Activated CD4-positive, alpha-beta T cell treated with anti-CD3 and anti-CD28 coated beads for 36 hours (primary cell): Measurements from ENCODE around the gene TRAF3IP3. TPM values are rescaled to one million over a fixed set of nuclear protein-coding genes. Genes with fewer than 3 reads are reported as not detected.
"Not testable (repeated sequence)": the region's sequence is repeated elsewhere in the genome, so short reads cannot be mapped to it uniquely, and the experiment has no call there.

Source experiments
- ATAC-seq: fragments of 200-7000 bp; cut with Tn5 transposase; one replicate; pipeline ENCODE4 v1.10.0; 2021; ENCODE audit warnings: mild to moderate bottlenecking, moderate library complexity
- CTCF ChIA-PET: fragments of 350-600 bp; sonication (Branson Sonifier 250); formaldehyde crosslinking; loops from one replicate; lab custom pipeline; 2021; ENCODE audit warnings: antibody characterized with exemption; lab: Charles Lee
- POLR2A ChIA-PET: fragments of 350-600 bp; sonication (Branson Sonifier 250); formaldehyde crosslinking; loops from one replicate; lab custom pipeline; 2021; ENCODE audit warnings: antibody characterized with exemption, inconsistent platforms; lab: Charles Lee
- DNase-seq: peaks from one replicate; pipeline ENCODE4 v3.0.0-alpha.2; 2020
- H3K27ac Mint-ChIP-seq: one replicate; pipeline ENCODE4 v1.8.0; 2021; ENCODE audit warnings: mixed read lengths
- H3K27me3 Mint-ChIP-seq: one replicate; pipeline ENCODE4 v1.8.0; 2021; ENCODE audit warnings: mixed read lengths
- H3K36me3 Mint-ChIP-seq: one replicate; pipeline ENCODE4 v1.8.0; 2021; ENCODE audit warnings: low read depth, mixed read lengths
- H3K4me1 Mint-ChIP-seq: one replicate; pipeline ENCODE4 v1.8.0; 2021; ENCODE audit warnings: mixed read lengths
- H3K4me3 Mint-ChIP-seq: one replicate; pipeline ENCODE4 v1.8.0; 2021; ENCODE audit warnings: mild to moderate bottlenecking, moderate library complexity, mixed read lengths
- H3K9me3 Mint-ChIP-seq: one replicate; pipeline ENCODE4 v1.8.0; 2021; ENCODE audit warnings: low read depth, mixed read lengths
- intact Hi-C, 2 experiments: fragments of 100-400 bp; cut with DNase I in 1 of 2; cut with micrococcal nuclease in 1 of 2; formaldehyde crosslinking; loops; one replicate each; pipeline versions ENCODE4 v1.14.2 to v1.15.1; 2022 to 2024; cut with DNase I, micrococcal nuclease
- total RNA-seq, 2 experiments: library from RNA; stranded (reverse); gene quantifications; one replicate each; pipeline ENCODE4 v1.2.3, GENCODE V29; 2021

Gene TRAF3IP3
- total RNA-seq, 2 experiments from 2014 or later, result 136 to 138 TPM

GRCh38 chr1:209793711-209794110, 37.9 kb downstream of the TRAF3IP3 start:
- intact Hi-C loops, H3K4me1 Mint-ChIP-seq, DNase-seq, POLR2A ChIA-PET, H3K27ac Mint-ChIP-seq, H3K36me3 Mint-ChIP-seq, ATAC-seq, CTCF ChIA-PET, H3K4me3 Mint-ChIP-seq, H3K9me3 Mint-ChIP-seq: not testable (repeated sequence)
- H3K27me3 Mint-ChIP-seq, result peaks cover 10% of the 10 kb centered on the region

GRCh38 chr1:209797978-209798639, 42.3 kb downstream of the TRAF3IP3 start:
- Mint-ChIP-seq H3K36me3 (no peaks in the 10 kb centered on the region), H3K4me3 (no peak overlapping the region), H3K9me3 (peaks cover 2% of the 10 kb centered on the region), H3K4me1 (no peaks in the 10 kb centered on the region), H3K27me3 (peaks cover 14% of the 10 kb centered on the region), H3K27ac (no peak overlapping the region)
- ChIA-PET POLR2A (no interaction called here), CTCF (interaction anchor here (0.6 to 1.3 kb wide), 5 partner anchors 9 to 57 kb away, joined by 3 to 5 read pairs (median 4); no protein-coding TSS in a partner anchor)
- ATAC-seq (no peak), DNase-seq (no peak)
- intact Hi-C loops, result no loop called here

GRCh38 chr1:209800984-209801834, 45.4 kb downstream of the TRAF3IP3 start:
- Mint-ChIP-seq H3K27ac (no peak overlapping the region), H3K27me3 (peaks cover 18% of the 10 kb centered on the region), H3K9me3 (no peaks in the 10 kb centered on the region), H3K4me3 (no peak overlapping the region), H3K36me3 (no peaks in the 10 kb centered on the region), H3K4me1 (peaks cover 11% of the 10 kb centered on the region)
- no peak for DNase-seq
- no peak for ATAC-seq
- intact Hi-C loops, result no loop called here
- ChIA-PET POLR2A (no interaction called here), CTCF (interaction anchor here (0.6 to 3.7 kb wide), 4 partner anchors 8 to 1035 kb away, joined by 3 to 14 read pairs (median 5); no protein-coding TSS in a partner anchor)

- ATAC-seq, result no peak
- POLR2A ChIA-PET, result no interaction called here
These were observed 46.4 kb downstream of the TRAF3IP3 start for GRCh38 chr1:209802117-209802779.

GRCh38 chr1:209802780-209803152, 46.9 kb downstream of the TRAF3IP3 start:
- Mint-ChIP-seq H3K27me3 (peaks cover 16% of the 10 kb centered on the region), H3K27ac (no peak overlapping the region), H3K36me3 (no peaks in the 10 kb centered on the region), H3K9me3 (no peaks in the 10 kb centered on the region), H3K4me3 (no peak overlapping the region), H3K4me1 (peaks cover 14% of the 10 kb centered on the region)
- ATAC-seq (no peak), DNase-seq (no peak)
- POLR2A ChIA-PET, result no interaction called here
- CTCF ChIA-PET, result interaction anchor here (0.7 kb wide), 1 partner anchor 8 kb away, joined by 3 read pairs; no protein-coding TSS in a partner anchor
- intact Hi-C loops, result no loop called here

More at GRCh38 chr1:209802117-209802779, 46.4 kb downstream of the TRAF3IP3 start:
- no peak for DNase-seq
- CTCF ChIA-PET, result interaction anchor here (0.6 to 3.7 kb wide), 3 partner anchors 8 to 1036 kb away, joined by 3 to 14 read pairs (median 5); no protein-coding TSS in a partner anchor
- no peak overlapping the region for H3K27ac Mint-ChIP-seq
- intact Hi-C loops, result no loop called here
- no peak overlapping the region for H3K4me3 Mint-ChIP-seq
- peaks cover 14% of the 10 kb centered on the region for H3K4me1 Mint-ChIP-seq
- no peaks in the 10 kb centered on the region for H3K9me3 Mint-ChIP-seq
- H3K27me3 Mint-ChIP-seq, result peaks cover 16% of the 10 kb centered on the region
- no peaks in the 10 kb centered on the region for H3K36me3 Mint-ChIP-seq

- Mint-ChIP-seq H3K36me3 (no peaks in the 10 kb centered on the region), H3K4me3 (no peak overlapping the region), H3K27ac (no peak overlapping the region), H3K4me1 (peaks cover 14% of the 10 kb centered on the region), H3K9me3 (no peaks in the 10 kb centered on the region), H3K27me3 (peaks cover 16% of the 10 kb centered on the region)
- ATAC-seq, result no peak
- intact Hi-C loops, result no loop called here
- ChIA-PET POLR2A (interaction anchor here (0.7 kb wide), 1 partner anchor 440 kb away, joined by 4 read pairs; no protein-coding TSS in a partner anchor), CTCF (no interaction called here)
- DNase-seq, result no peak
These were observed 47.7 kb downstream of the TRAF3IP3 start for GRCh38 chr1:209803568-209803967.

GRCh38 chr1:209805341-209805781, 49.5 kb downstream of the TRAF3IP3 start:
- no peak overlapping the region for H3K27ac Mint-ChIP-seq
- H3K4me3 Mint-ChIP-seq, result peak overlapping the region; percentile 54
- peaks cover 14% of the 10 kb centered on the region for H3K4me1 Mint-ChIP-seq
- DNase-seq (no peak), ATAC-seq (no peak)
- no peaks in the 10 kb centered on the region for H3K9me3 Mint-ChIP-seq
- H3K36me3 Mint-ChIP-seq, result no peaks in the 10 kb centered on the region
- intact Hi-C loops, result no loop called here
- POLR2A ChIA-PET, result no interaction called here
- peaks cover 16% of the 10 kb centered on the region for H3K27me3 Mint-ChIP-seq
- CTCF ChIA-PET, result interaction anchor here (1.1 kb wide), 1 partner anchor 17 kb away, joined by 4 read pairs; no protein-coding TSS in a partner anchor

GRCh38 chr1:209805875-209806760, 50.3 kb downstream of the TRAF3IP3 start, which contains the start of gene IRF6:
TSS of gene IRF6 (minus strand) at chr1:209806142. CDS start at chr1:209801413, 4,729 bp downstream.
- intact Hi-C loops, result loop anchor here in 1 of 2 experiments (1.0 kb wide), 1 partner anchor 22 kb away; the partner anchor contains the start of gene C1orf74
- DNase-seq (peak; percentile 64), ATAC-seq (peak; percentile 73)
- POLR2A ChIA-PET, result no interaction called here
- CTCF ChIA-PET, result interaction anchor here (0.7 to 1.1 kb wide), 4 partner anchors 9 to 21 kb away, joined by 3 to 7 read pairs (median 4); partner anchors contain the start of gene UTP25
- no peak within 1 kb of the TSS for H3K27ac Mint-ChIP-seq
- no peaks in the 10 kb centered on the region for H3K9me3 Mint-ChIP-seq
- peak within 1 kb of the TSS; percentile 54 for H3K4me3 Mint-ChIP-seq
- no peaks in the 10 kb centered on the region for H3K36me3 Mint-ChIP-seq
- H3K4me1 Mint-ChIP-seq, result peaks cover 14% of the 10 kb centered on the region
- H3K27me3 Mint-ChIP-seq, result peaks cover 16% of the 10 kb centered on the region

- Mint-ChIP-seq H3K9me3 (no peaks in the 10 kb centered on the region), H3K36me3 (no peaks in the 10 kb centered on the region), H3K4me1 (peaks cover 14% of the 10 kb centered on the region), H3K27ac (no peak overlapping the region), H3K27me3 (peaks cover 13% of the 10 kb centered on the region), H3K4me3 (no peak overlapping the region)
- POLR2A ChIA-PET, result no interaction called here
- ATAC-seq, result peak; percentile 20
- DNase-seq, result no peak
- CTCF ChIA-PET, result interaction anchor here (0.9 to 4.4 kb wide), 4 partner anchors 9 to 59 kb away, joined by 3 to 31 read pairs (median 4); no protein-coding TSS in a partner anchor
- intact Hi-C loops, result no loop called here
These were observed 51.7 kb downstream of the TRAF3IP3 start for GRCh38 chr1:209807509-209807908.

- H3K36me3 Mint-ChIP-seq, result no peaks in the 10 kb centered on the region
- peaks cover 12% of the 10 kb centered on the region for H3K27me3 Mint-ChIP-seq
- no peak overlapping the region for H3K27ac Mint-ChIP-seq
- no peaks in the 10 kb centered on the region for H3K9me3 Mint-ChIP-seq
- no peak overlapping the region for H3K4me3 Mint-ChIP-seq
- ChIA-PET POLR2A (no interaction called here), CTCF (interaction anchor here (0.7 to 4.4 kb wide), 6 partner anchors 8 to 236 kb away, joined by 3 to 31 read pairs (median 4); no protein-coding TSS in a partner anchor)
- DNase-seq (no peak), ATAC-seq (no peak)
- intact Hi-C loops, result no loop called here
- H3K4me1 Mint-ChIP-seq, result peaks cover 14% of the 10 kb centered on the region
These were observed 52.3 kb downstream of the TRAF3IP3 start for GRCh38 chr1:209808059-209808581.
